ENCODE data around the gene LIX1L.

LIX1L gene

DNA sequence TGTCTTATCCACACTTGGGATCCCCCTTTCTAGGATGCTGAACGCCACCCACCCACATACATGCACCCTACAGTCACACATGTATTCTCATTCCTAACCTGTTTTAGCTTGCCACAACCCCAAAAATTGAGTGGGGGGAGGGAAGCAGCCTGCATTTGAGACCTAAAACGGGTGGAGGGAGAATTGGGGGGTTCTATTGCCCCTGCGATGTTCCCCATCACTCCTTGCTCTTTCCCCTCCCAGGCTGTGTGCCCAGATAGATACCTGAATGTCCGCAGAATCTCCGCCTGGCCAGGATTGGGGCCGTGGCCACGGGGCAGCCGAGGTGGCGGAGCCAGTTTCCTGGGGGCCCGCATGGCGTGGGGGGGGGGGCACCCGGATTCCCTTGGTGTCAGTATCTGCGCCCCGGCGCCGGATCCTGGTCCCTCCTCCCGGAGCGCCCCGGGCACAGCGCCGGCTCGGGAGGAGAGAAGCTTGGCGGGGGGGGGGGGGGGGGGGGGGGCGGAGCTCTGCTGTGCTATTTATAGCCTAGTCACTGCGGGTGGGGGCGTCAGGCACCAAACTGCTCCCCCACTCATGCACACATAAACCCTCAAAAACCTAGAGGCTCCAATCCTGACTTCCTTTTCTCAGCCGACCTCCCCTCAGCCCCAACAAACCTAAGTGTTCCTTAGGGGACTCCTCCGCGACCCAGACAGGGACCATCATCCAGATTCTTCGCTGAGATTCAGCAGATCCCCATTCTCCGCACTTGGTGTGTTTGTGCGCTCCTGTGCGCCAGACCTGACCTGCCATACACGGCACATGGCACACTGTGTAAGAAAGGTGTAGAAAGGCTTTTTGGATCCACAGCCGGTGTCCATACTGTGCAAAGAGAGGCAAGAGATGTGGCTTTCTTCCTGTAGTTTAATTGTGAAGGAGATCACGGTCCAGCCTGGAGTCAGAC lies 4.6 kb upstream of the LIX1L start:
- DNase-seq: peak; percentile 61

DNA sequence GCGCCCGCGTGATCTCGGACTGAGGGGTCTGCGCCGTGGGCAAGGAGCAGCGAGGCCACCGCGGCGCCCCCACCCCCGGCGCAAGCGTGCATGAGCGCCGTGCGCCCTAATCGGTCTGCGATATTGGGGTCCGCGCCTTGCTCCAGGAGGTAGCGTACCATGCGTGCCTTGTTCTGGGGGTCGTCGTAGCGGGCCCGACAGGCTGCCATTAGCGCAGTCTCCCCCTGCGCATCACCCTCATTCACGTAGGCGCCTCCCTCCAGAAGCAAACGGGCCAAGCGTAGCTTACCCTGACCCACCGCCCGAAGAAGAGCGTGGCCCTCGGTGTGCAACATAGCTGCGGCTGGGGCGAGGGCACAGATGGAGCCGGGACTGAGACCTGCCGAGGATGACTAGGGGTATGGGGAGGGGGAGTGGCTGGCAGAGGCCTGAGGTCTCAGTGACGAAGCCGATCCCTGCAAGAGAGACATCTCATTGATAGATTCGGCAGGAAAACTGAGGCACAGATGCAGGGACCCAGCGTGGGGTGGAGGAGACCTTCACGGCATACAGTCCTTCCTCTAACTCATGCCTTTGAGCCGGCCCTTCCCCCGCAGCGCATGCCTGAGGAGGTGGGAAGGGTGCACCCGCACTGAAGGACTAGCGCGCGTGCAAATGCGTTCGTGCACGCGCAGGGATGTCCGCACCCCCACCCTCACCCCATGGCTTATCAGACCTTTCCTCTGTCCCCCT lies 3.8 kb upstream of the LIX1L start:
- peak; percentile 58 for DNase-seq

DNA sequence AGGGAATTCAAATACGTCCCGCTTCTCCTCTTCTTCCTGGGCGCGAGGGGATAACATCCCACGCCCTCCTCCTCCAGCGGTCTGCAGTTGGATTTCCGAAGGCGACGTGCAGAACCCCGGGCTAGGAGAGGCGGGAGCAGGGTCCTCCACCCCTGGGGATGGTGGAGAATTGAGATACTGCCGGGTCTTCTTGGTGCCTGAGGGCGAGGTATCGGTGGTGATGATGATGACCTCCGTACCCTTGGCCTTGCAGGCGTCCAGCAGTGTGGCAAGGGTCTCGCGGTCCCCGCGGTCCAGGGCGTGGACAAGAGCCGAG lies 3.2 kb upstream of the LIX1L start:
- no peak for DNase-seq

DNA sequence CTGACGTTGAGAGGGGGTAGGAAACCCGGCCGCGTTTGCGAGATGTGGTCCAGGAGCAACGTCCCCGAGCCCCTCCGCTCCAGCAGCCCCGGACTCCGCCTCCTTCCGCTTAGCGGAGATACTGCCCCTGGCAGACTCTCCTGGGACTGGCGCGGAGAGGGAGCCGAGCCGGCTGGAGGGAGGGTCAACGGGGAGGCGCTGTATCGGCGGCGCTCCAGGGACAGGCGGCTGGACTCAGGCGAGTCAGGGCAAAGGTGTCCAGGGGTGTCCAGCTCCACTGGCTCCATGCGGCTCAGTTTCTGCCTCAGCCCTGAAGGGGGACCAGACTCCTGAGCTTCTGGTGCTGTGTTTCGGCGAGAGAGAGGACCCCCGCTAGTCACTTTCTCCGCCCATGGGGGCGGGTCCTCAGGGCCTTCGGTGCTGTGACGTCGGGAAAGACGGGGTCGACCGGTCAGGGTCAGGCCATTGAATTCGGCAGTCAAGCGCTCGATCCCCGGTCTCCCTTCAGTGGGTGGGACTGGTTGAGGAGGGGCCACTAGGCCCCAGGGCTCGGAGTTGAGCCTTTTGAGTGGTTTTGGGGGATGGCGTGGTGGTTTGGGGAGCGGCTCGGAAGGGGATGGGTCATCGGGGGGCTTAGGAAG lies 2.8 kb upstream of the LIX1L start:
- DNase-seq: peak; percentile 65

DNA sequence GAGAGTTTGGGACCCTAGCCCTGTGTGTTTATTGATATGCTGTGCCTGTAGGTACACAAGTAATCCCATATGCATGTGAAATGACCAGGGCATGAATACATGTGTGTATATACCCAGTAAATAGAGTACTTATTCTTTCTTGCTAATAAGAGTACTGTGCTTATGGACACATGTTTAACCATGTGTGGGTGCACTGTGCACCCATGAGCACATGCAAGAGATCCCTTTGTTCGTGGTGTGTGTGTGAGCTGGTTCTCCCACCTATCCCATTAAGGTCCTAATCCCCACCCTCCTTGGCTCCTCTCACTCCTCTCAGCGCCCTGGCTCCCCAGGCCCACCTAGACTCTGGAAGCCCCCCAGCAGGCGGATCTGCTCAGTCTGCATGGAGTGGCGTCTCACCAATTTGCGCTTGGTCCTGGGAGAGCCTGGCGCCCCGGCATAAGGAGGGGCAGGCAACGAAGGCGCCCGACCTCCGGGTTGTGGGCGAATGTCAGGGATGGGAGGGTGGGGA lies 2.2 kb upstream of the LIX1L start:
- DNase-seq: no peak

DNA sequence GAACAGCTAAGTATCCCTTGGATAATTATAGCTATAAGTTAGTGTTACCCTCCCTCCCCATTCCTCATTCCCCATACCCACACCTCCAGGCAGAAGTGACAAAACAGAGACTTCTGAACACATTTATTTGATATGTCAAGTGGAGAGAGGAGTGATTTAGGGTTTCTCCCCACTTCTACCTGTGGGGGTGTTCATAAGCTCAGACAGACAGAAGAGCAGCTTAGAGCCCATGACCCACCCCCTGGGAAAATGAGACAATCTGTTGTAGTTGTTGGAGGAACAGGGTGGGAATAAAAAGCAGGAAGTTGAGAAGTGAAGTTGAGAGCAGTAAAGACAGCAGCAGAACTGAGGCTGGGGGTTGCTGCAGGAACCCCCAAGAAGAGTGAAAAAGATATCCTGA lies 1.5 kb upstream of the LIX1L start:
- no peak for DNase-seq

DNA sequence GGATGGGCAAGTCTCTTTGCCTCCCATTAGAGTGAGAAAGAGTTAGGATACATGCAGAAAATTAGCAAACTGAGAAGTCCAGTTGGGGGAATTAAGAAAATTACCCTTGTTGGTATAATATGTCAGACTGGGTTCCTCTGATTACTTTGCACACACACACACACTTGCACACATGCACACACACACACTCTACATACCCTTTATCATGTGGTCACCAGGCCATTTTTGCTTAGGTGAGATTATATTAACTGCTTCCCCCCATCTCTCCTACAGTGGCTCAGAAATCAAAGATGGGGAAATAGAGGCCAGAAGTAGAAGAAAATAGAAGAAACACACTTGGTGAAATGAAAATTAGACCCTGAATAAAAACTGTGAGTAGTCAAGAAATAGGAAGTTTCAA lies 917 bp upstream of the LIX1L start:
- DNase-seq: no peak

DNA sequence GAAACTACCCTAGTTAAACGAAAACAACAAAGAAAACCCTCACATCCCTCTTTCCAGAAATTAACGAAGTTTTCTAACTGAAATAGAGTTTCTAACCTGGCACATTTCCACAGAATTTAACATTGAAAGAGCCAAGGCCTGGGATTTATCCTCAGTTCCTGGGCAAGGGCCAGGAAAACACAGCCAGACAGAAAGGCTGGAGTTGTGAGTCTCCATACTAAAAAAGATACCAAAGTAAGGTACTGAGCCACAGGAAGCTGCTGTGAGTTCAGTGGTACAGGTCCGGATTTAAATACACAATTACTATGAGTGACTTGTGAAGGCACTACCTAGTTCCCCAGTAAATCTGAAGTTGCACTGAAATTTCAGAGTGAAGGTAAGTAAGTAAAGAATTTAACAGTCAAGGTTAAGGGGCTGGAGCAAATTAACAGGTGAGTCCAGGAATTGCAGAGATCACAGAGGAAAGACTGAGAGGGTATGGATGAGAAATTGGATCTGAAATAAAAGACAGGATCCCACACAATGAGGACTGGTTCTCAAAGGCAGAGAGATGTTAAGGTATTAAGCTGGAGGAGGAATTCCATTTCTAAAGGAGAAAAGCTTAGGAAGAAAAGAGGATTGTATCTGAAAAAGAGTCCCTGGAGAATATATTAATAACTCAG lies 905 bp downstream of the LIX1L start:
- DNase-seq: peak; percentile 14

DNA sequence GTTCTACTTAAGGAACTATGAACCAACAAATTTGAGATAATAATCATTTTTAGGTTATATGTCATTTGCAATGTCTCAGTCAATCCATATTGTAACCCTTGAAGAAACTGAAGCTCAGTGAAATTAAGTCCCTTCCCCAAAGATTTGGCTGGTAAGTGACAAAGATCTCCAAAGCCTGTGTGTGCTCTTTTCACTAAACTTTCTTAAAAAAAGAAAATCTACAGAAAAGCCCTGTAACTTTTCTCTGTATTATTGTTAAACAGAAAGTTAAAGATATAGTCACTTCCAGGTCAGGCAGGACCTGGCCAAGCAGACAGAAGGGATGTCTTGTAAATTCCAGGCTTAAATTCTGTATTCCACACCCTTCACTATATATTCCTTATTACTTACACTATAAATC lies 1.5 kb downstream of the LIX1L start:
- DNase-seq: no peak

DNA sequence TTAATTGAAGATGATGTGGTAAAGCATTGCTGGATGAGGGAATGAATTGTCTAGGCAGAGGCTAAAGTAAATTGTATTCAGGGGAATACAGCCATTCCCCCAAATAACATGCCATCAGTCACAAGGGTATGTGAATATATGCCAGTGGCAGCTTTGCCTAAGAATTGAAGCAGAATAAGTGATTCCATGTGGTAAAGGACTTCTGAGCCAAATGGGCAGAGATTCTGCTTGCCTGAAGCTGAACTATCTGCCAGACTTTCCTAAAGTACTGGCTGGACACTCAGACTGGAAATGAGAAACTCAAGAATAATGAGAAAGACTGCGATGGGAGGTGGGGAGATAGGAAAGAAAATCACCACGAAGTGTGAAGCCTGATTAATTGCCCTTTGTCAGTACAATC lies 2.4 kb downstream of the LIX1L start:
- DNase-seq: no peak

DNA sequence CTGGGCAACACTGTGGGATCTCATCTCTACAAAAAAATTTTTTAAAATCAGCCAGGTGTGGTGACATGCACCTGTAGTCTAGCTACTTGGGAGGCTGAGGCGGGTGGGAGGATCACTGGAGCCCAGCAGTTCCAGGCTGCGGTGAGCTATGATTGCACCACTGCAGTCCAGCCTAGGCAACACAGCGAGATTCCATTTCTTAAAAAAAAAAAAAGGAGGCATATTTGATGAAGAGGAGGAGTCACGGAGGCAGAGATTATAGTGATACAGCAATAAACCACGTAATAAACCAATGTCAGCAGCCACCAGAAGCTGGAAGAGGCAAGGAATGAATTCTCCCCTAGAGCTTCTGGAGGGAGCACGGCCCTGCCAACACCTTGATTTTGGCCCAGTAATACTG lies 4.0 kb downstream of the LIX1L start:
- no peak for DNase-seq

DNA sequence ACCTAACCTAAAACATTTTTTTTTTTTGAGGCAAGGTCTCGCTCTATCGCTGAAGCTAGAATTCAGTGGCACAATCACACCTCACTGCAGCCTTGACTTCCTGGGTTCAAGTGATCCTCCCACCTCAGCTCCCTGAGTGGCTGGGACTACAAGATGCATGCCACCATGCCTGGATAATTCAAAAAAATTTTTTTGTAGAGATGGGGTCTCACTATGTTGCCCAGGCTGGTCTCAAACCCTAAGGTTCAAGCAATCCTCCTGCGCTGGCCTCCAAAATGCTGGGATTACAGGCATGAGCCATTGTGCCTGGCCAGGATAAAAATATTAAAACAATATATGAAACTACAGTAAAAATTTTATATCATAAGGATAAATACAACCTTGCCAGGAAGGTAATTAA lies 4.9 kb downstream of the LIX1L start:
- no peak for DNase-seq

DNA sequence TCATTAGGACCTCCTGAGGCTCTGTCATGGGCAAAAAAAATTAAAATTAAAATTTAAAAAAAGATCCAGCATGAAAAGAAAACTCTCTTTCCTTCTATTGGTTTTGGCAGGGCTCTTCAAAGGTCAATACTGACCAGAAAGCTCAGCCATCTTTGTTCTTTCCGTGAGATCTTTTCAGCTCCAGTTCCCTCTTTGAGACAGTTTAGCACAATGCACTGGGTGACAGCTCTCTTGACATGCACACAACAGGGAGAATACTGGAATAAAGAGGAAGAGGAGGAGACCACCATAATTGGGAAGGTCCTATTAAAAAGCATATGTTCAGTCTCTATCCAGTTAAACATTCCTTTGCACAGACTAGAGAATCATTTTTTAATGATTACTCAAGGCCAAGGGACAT lies 6.3 kb downstream of the LIX1L start:
- no peak for DNase-seq

DNA sequence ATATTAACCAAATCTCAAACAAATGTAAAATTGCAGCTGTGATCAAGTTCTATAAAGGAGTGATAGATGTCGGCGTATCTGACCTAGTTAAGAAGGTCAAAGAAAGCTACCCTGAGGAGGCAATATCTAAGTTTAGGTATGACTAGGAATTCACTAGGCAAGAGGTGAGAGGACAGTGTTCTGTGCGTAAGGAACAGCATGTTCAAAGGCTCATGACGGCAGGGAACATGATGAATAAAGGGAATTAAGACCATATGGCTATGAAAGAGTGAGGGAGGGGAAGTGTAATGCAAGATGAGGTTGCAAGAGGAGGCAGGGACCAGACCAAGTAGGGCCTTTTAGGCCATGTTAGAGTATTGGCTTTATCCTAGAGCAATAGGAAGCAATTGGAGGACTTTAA lies 8.6 kb downstream of the LIX1L start:
- no peak for DNase-seq

DNA sequence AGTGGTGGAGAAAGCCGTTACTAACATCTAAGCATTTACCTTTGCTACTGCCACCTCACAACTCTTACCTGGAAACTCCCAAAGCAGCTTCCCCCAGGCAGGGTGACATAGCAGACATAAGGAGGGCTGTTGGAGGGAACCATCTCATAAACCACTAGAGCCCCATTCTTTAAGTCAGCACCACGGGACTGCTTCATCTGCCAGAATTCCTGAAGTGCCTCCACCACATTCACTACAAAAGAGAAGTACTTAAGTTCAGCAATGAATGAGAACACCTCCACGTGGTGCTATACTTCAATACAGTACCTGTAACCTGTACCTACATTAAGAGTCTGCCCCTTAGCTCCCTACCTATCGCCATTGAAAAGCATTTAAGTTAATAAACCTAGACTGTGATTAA lies 10.3 kb downstream of the LIX1L start:
- DNase-seq: no peak

DNA sequence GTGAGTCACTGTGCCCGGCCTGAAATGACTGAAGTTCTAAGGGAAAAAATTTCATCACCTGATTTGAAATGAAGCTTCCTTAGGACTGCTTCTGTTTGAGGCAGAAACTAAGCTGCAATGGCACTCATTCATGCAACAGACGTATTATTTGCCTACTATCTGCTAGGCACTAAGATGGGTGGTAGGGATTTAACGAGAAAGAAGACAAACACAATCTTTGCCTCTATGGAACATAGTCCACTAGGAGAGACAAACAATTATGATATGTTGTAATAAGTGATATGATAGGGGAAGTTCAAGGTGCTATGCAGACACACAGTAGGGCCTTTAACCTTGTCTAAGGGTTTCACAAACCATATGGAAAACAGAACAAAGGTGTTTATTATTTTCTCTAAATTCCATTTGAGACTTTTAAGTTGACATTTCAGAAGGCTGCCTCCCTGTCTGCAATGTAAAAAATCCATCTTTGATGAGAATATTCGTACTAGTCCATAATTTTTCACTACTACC lies 11.3 kb downstream of the LIX1L start:
- DNase-seq: no peak

DNA sequence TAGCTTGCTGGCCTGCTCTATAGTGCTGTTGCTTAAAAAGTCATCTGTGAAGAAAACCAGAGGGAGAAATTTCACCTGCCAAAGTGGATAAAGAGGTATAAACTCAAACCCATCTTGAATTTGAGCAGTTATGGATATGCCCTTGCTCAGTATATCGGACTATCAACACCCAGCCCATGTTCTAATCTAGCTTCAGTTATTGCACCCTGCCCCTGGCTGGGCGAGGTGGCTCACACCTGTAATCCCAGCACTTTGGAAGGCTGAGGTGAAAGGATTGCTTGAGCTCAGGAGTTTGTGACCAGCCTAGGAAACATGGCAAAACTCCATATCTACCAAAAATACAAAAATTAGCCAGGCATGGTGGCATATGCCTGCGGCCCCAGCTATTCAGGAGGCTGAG lies 13.3 kb downstream of the LIX1L start:
- DNase-seq: no peak

DNA sequence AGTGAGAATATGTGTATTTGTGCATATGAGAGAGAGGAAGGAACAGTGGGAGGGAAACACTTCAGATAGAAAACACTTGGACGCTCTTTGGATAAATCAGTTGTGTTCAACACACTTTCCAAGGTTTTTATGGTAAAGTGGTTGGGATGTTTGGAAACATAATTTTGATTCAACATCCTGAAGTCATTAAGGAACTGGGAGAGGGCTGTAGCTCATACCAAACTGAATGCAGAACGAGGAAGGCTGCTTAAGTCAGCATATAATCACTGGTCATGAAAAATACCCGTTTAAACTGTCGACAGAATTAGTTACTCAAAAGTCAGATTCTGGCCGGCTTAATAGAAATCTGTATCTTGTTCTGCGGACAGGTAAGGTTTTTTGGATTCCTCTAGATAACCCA lies 14.9 kb downstream of the LIX1L start:
- DNase-seq: no peak

DNA sequence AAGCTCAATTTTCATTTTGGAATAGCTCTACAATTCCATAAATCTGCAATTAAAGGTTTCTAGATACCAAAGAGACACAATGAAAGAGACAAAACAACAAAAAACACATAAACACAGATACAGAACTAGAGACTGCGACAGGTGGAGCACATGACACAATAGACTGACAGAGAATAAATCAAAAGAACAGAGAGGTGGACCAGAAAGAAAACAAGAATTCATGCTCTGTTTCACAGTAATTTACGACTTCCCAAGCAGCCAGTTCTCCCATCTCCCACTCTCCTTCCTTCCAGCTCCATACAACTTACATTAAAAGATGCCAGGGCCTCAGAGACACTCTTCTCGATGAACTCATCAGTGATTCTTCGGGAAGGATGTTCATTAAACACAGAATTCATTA lies 15.4 kb downstream of the LIX1L start:
- no peak for DNase-seq

DNA sequence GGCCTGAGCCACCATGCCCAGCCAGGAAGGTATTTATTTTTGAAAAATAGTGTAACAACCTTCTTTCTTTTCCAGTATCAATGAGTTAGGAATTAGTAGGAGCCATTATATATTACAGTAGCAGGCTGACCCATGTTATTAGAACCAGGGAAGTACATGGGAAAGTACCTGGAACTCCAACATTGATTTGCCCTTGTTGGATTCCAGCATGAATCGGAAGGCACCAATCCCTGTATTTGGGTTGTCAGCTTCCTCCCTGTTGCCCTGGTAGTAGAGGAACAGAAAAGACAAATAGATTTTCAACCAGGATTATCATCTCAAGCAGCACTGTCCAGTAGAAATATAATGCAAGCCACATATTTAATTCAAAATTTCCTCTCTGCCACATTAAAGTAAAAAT lies 20.4 kb downstream of the LIX1L start:
- no peak for DNase-seq

DNA sequence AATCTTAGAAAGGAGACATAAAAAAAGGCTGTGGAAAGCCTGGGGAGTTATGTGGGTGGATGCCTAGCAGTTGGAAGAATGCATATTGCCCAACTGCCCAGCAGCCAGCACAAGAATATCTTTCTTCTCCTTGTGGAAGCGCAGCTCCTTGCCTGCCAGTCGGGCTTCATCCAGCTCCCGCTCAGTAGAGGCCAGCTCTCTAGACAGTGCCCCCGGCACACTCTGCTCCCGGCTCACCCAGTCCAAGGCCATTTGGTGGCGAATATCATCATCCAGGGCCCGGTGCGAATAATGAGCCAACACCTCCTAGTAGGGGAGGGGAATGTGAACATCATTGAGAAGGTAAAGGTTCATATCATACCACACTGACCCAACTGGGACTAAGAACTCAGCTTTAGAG lies 21.6 kb downstream of the LIX1L start:
- DNase-seq: no peak

DNA sequence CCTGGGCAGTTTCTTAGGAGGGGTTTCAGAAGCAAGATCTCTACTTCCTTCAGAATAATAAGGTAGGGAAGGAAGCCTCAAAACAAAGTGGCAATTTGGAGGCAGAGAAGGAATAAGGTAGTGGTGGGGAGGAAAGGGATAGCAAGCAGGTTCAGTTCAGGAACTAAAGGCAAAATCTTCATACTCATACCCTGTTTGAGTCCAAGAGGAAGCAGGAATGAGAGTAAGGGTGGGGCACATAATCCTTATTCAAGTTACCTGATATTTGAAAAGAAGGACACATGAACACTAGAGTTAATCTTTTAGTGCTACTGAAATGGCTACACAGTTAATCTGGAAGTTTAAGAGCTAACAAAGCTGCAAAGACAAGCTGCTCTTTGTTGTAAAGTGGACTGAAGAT lies 22.1 kb downstream of the LIX1L start:
- DNase-seq: no peak

DNA sequence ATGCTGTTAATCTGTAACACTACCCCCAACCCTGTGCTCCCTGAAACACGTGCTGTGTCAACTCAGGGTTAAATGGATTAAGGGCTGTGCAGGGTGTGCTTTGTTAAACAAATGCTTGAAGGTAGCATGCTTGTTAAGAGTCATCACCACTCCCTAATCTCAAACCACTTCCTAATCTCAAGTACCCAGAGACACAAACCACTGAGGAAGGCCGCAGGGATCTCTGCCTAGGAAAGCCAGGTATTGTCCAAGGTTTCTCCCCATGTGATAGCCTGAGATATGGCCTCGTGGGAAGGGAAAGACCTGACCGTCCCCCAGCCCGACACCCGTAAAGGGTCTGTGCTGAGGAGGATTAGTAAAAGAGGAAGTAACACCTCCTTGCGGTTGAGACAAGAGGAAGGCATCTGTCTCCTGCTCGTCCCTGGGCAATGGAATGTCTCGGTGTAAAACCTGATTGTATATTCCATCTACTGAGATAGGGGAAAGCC lies 25.3 kb downstream of the LIX1L start:
- DNase-seq: peak; percentile 11
